DOHH2 (cell line): ENCODE results near the gene SLC25A22.

ENCODE experiments used
- H3F3A ChIP-seq: fragments of 200-600 bp; sonication (generic), shearing (Covaris generic); 2 replicates; pipeline ENCODE4 v1.6.0; 2016; ENCODE audit warnings: antibody characterized with exemption, mild to moderate bottlenecking; ENCODE audit not compliant: control insufficient read depth, insufficient read depth
- H3K27ac ChIP-seq: fragments of 200-600 bp; sonication (generic); 2 replicates; pipeline ENCODE4 v1.5.1; 2014; ENCODE audit warnings: low read depth, mild to moderate bottlenecking, low read length, moderate library complexity
- H3K27me3 ChIP-seq: fragments of 200-600 bp; sonication (generic); 2 replicates; pipeline ENCODE4 v1.6.1; 2014; ENCODE audit warnings: mild to moderate bottlenecking, low read length, mixed read lengths; ENCODE audit not compliant: control insufficient read depth
- H3K36me3 ChIP-seq: fragments of 200-600 bp; sonication (generic); 2 replicates; pipeline ENCODE4 v1.6.1; 2014; ENCODE audit warnings: mild to moderate bottlenecking, low read length, moderate library complexity, mixed read lengths; ENCODE audit not compliant: control insufficient read depth
- H3K4me1 ChIP-seq: fragments of 200-600 bp; sonication (generic); 2 replicates; pipeline ENCODE4 v1.6.1; 2014; ENCODE audit warnings: mild to moderate bottlenecking, low read length, mixed read lengths; ENCODE audit not compliant: control insufficient read depth
- H3K4me2 ChIP-seq: fragments of 200-600 bp; sonication (generic); 2 replicates; pipeline ENCODE4 v1.6.0; 2014; ENCODE audit warnings: mild to moderate bottlenecking, low read length, moderate library complexity
- H3K4me3 ChIP-seq: fragments of 200-600 bp; sonication (generic); 2 replicates; pipeline ENCODE4 v1.5.1; 2014; ENCODE audit warnings: mild to moderate bottlenecking, low read length, mixed read lengths
- H3K79me2 ChIP-seq: fragments of 200-600 bp; sonication (generic); 2 replicates; pipeline ENCODE4 v1.6.1; 2014; ENCODE audit warnings: mild to moderate bottlenecking, low read length, mixed read lengths; ENCODE audit not compliant: control insufficient read depth
- H3K9me2 ChIP-seq: fragments of 200-600 bp; sonication (generic); replicated peaks from 2 replicates; pipeline ENCODE4 v1.6.1; 2014; ENCODE audit warnings: mild to moderate bottlenecking, low read length, mixed read lengths; ENCODE audit not compliant: control insufficient read depth
- H3K9me3 ChIP-seq: fragments of 200-600 bp; sonication (generic); 2 replicates; pipeline ENCODE4 v1.6.1; 2014; ENCODE audit warnings: antibody characterized with exemption, low read length, mixed read lengths; ENCODE audit not compliant: control insufficient read depth, insufficient read depth
- H4K20me1 ChIP-seq: fragments of 200-600 bp; sonication (generic); 2 replicates; pipeline ENCODE4 v1.6.0; 2014; ENCODE audit warnings: low read depth, mild to moderate bottlenecking, antibody characterized with exemption, low read length, moderate library complexity; ENCODE audit not compliant: control insufficient read depth, insufficient read depth
- CTCF ChIP-seq: fragments of 200-600 bp; sonication (generic); IDR thresholded peaks from one replicate; pipeline ENCODE4 v1.5.1; 2014; ENCODE audit warnings: antibody characterized with exemption, mild to moderate bottlenecking, low read depth, low read length; ENCODE audit not compliant: poor library complexity, severe bottlenecking
- EZH2phosphoT487 ChIP-seq: fragments of 200-600 bp; sonication (generic); IDR thresholded peaks from 2 replicates; pipeline ENCODE4 v1.6.1; 2017; ENCODE audit warnings: borderline replicate concordance, mild to moderate bottlenecking, antibody characterized with exemption, low read length, moderate library complexity, mixed read lengths

Gene SLC25A22

DNA sequence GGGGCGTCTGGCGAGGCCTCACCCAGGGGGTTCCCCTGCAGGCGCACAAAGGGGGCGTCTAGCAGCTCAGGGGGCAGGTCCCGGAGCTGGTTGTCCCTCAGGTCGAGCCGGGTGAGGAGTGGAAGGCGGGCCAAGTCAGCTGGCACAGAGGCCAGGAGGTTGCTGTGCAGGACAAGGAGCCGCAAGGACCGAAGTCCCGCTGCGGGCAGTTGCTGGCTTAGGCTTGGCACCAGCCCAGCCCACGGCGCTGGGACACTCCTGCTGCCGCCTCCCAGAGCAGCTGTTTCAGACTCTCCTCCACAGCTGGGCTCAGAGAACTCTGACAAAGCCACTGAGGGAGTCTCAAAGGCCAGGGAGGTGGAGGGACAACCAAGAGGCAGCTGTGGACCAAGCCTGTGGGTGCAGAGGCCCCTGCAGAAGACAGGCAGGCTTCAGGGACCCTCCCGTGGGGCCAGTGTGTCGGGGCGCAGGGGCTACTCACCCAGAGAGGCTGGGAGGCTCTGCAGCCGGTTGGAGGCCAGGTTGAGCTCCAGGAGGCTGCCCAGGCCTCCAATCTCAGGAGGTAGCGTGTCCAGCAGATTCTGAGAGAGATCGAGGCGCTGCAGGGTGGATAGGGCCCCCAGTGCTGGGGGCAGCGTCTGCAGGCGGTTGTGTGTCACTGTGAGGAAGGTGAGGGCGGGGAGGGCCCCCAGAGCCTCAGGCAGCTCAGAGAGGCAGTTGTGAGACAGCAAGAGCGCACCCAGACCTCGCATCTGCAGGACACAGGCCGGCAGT, 4.8 kb upstream of the SLC25A22 start:
- H4K20me1 ChIP-seq: no peaks in the 10 kb centered on the region
- H3F3A ChIP-seq: peaks cover 7% of the 10 kb centered on the region
- H3K9me2 ChIP-seq: no peaks in the 10 kb centered on the region
- no peak overlapping the region for H3K4me3 ChIP-seq
- no peak overlapping the region for H3K27ac ChIP-seq
- H3K4me2 ChIP-seq: peak overlapping the region; percentile 99; the same call in 1 of the 2 replicates
- no peaks in the 10 kb centered on the region for H3K9me3 ChIP-seq
- peaks cover 27% of the 10 kb centered on the region for H3K79me2 ChIP-seq
- H3K36me3 ChIP-seq: peaks cover 53% of the 10 kb centered on the region
- peaks cover 39% of the 10 kb centered on the region for H3K4me1 ChIP-seq
- TF ChIP-seq EZH2phosphoT487 (no peak), CTCF (no peak)
- H3K27me3 ChIP-seq: no peaks in the 10 kb centered on the region

- Histone ChIP-seq H4K20me1 (no peaks in the 10 kb centered on the region), H3K79me2 (peaks cover 29% of the 10 kb centered on the region), H3K27me3 (no peaks in the 10 kb centered on the region), H3K36me3 (peaks cover 54% of the 10 kb centered on the region), H3K27ac (no peak overlapping the region), H3K4me2 (no peak overlapping the region), H3F3A (peaks cover 6% of the 10 kb centered on the region; the same call in 1 of the 2 replicates), H3K4me3 (no peak overlapping the region), H3K9me3 (no peaks in the 10 kb centered on the region), H3K9me2 (no peaks in the 10 kb centered on the region), H3K4me1 (peaks cover 36% of the 10 kb centered on the region)
- TF ChIP-seq CTCF (no peak), EZH2phosphoT487 (no peak)
Observed at GRCh38 chr11:802018-802617, 4.0 kb upstream of the SLC25A22 start.

GRCh38 chr11:801097-801780, 3.2 kb upstream of the SLC25A22 start:
- Histone ChIP-seq H3K27ac (no peak overlapping the region), H3K9me2 (no peaks in the 10 kb centered on the region), H3K9me3 (no peaks in the 10 kb centered on the region), H3K4me1 (peaks cover 44% of the 10 kb centered on the region), H3F3A (peaks cover 12% of the 10 kb centered on the region; the same call in 1 of the 2 replicates), H4K20me1 (peaks cover 4% of the 10 kb centered on the region; the same call in 1 of the 2 replicates), H3K27me3 (no peaks in the 10 kb centered on the region), H3K36me3 (peaks cover 54% of the 10 kb centered on the region), H3K79me2 (peaks cover 32% of the 10 kb centered on the region), H3K4me2 (no peak overlapping the region), H3K4me3 (no peak overlapping the region)
- TF ChIP-seq EZH2phosphoT487: no peak
- no peak for TF ChIP-seq CTCF
